Aorta (tissue), 5 donors: ENCODE results near the gene WWOX. TPM values are rescaled to one million over a fixed set of nuclear protein-coding genes. Genes with fewer than 3 reads are reported as not detected.

ENCODE experiments used
- ATAC-seq: fragments of 200-7000 bp; cut with Tn5 transposase; one replicate; pipeline ENCODE4 v1.9.1; 2022; ENCODE audit warnings: moderate library complexity; ENCODE audit not compliant: low FRiP score
- DNase-seq, 2 donors: peaks; one replicate each; pipeline ENCODE4 v3.0.0-alpha.2; 2020
- H3K27ac ChIP-seq, 2 donors: one replicate each; pipeline ENCODE4 v1.5.1; 2013; ENCODE audit warnings: low read length in 2 of 2, mild to moderate bottlenecking in 2 of 2, moderate library complexity in 2 of 2, control low read depth in 1 of 2, inconsistent platforms in 1 of 2, low read depth in 1 of 2
- H3K27me3 ChIP-seq, 2 donors: one replicate each; pipeline ENCODE4 v1.6.1; 2013; ENCODE audit warnings: control low read depth in 1 of 2, low read length in 1 of 2, mild to moderate bottlenecking in 1 of 2, moderate library complexity in 1 of 2; ENCODE audit not compliant: insufficient read depth in 2 of 2, control insufficient read depth in 1 of 2
- H3K36me3 ChIP-seq, 2 donors: one replicate each; pipeline ENCODE4 v1.6.1; 2013; ENCODE audit warnings: control low read depth in 1 of 2, low read length in 1 of 2, mild to moderate bottlenecking in 1 of 2; ENCODE audit not compliant: insufficient read depth in 2 of 2, control insufficient read depth in 1 of 2
- H3K4me1 ChIP-seq, 2 donors: one replicate each; pipeline ENCODE4 v1.6.1; 2013; ENCODE audit warnings: low read length in 2 of 2, control low read depth in 1 of 2, mild to moderate bottlenecking in 1 of 2, moderate library complexity in 1 of 2; ENCODE audit not compliant: insufficient read depth in 2 of 2, control insufficient read depth in 1 of 2
- H3K4me3 ChIP-seq, 2 donors: one replicate each; pipeline ENCODE4 v1.5.1; 2013; ENCODE audit warnings: low read length in 2 of 2, control low read depth in 1 of 2, mild to moderate bottlenecking in 1 of 2
- H3K9me3 ChIP-seq: one replicate; pipeline ENCODE4 v1.6.1; 2013; ENCODE audit warnings: mild to moderate bottlenecking, low read length; ENCODE audit not compliant: control insufficient read depth
- WGBS, 2 donors: extraction: QIAGEN DNeasy Blood & Tissue Kit; methylation state at CpG; one replicate each; pipeline ENCODE4 v1.1.7; 2013; 5-methylcytosine and 5-hydroxymethylcytosine counted together
- intact Hi-C, 2 donors: fragments of 100-400 bp; cut with DNase I; formaldehyde crosslinking; loops; one replicate each; pipeline versions ENCODE4 v1.14.2 to v1.15.0; 2022
- polyA plus RNA-seq, 2 donors: library from polyadenylated mRNA; stranded (reverse); fragments of 200-250 nt; gene quantifications; one replicate each; pipeline ENCODE4 v1.2.3, GENCODE V29; 2013
- total RNA-seq, 2 donors: library from RNA; stranded (reverse); fragmentation: NEBNext Ultra II Directional; extraction: Animal tissue kit (Norgen Biotek cat#: 25700); gene quantifications; one replicate each; pipeline ENCODE4 v1.2.1, GENCODE V29; 2021
- donor health status: healthy with polysubstance abuse.
- donor health status: Bipolar disorder and iron deficiency.
- donor health status: DM: no; HTN: no; CAD: no.
- donor health status: DM: no; HTN: no; CAD: no.
- donor health status: DM: yes; HTN: yes; CAD: no.

Gene WWOX
- total and polyA plus RNA-seq, 4 donors: 11.2 to 30.9 (median 14.6) TPM

DNA sequence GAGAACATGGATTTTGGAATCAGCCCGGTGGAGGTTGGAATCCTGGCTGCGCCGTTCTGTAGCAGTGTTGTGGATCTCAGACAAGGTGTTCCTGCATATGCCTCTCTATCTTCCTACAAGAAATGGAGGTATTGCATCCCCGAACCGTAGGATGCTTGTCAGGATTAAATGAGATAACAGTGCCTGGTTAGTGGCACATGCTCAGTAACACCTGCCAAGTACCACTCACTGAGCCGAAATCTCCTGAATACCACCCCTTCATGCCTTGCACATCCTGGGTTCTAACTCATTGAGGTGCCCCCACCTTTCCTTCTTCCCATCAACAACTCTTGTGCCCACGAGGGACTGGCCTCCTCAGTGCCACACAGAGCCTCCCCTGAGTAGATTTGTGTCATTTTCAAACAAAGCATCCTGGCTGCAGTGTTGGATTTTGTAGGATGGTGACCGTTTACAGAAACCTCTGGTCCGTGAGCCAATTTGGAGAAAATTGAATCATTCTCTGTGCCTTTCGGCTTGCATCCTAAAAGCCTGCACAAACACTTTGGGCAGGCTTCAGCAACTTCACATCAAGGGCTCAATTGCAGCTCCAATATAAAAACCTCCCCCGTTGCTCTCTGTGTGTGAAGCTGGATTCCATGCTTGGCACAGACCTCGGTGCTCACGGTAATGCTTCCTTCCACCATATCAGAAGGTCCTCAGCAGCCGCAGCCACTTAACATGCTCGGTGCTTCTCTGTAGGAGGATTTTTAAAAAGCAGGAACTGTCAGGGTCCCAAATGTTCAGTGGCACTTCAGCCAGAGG lies 84.2 kb downstream of the WWOX start:
- DNase-seq (no peak), ATAC-seq (no peak)
- no peaks in the 10 kb centered on the region for H3K27me3 ChIP-seq
- intact Hi-C loops: no loop called here
- no peaks in the 10 kb centered on the region for H3K9me3 ChIP-seq
- H3K27ac ChIP-seq: no peak overlapping the region
- no peaks in the 10 kb centered on the region for H3K36me3 ChIP-seq
- H3K4me1 ChIP-seq: no peaks in the 10 kb centered on the region
- H3K4me3 ChIP-seq: peak overlapping the region; percentile 28 to 36
- 41% methylated on average over 15 of the region's 15 CpGs for WGBS, 2 donors

DNA sequence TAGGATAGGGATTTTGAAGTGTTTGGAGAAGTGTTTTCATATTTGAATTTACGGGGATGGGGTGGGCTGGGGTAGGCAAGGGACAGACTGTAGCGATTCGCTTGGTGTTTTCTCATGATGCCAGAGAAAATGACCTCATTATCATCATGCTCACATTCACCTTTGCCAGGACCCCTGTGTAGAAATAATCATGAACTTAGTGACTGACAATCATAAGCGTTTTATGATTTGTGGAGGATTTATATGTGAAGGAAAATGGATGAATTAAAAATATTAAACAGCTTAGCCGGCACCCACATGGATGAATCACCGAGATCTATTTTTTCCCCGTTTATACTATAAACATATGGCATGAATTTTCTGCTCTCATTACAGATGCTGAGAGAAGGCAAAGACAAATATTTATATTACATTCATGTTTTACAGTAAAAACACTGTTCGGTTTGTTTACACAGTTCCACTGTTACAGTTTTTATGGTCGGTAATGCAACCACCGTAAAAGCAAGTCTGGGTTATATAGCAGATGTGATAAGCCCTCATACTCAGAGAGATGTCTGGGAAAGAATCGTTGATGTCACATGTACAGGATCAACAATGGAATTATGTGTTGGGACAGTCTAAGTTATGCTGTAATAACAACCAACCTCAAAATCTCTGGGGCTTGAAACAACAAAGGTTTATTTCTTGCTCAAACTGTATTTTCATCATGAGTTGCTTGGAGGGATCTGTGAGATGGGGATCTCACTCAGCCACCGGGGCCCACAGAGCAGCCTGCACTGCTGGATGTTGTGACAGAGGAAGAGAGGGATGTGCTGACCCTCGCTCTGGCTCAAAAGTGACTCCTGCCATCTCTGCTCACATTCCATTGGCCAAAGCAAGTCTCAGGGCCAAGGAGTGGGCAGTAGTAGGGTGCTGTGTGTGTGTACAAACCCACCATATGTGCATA lies 85.1 kb downstream of the WWOX start:
- H3K4me3 ChIP-seq: peak overlapping the region; percentile 28 to 36
- no peaks in the 10 kb centered on the region for H3K27me3 ChIP-seq
- DNase-seq (no peak), ATAC-seq (no peak)
- H3K9me3 ChIP-seq: no peaks in the 10 kb centered on the region
- intact Hi-C loops: no loop called here
- WGBS, 2 donors: 11 to 13% methylated on average over 13 of the region's 13 CpGs
- H3K4me1 ChIP-seq: no peaks in the 10 kb centered on the region
- no peaks in the 10 kb centered on the region for H3K36me3 ChIP-seq
- H3K27ac ChIP-seq: no peak overlapping the region

DNA sequence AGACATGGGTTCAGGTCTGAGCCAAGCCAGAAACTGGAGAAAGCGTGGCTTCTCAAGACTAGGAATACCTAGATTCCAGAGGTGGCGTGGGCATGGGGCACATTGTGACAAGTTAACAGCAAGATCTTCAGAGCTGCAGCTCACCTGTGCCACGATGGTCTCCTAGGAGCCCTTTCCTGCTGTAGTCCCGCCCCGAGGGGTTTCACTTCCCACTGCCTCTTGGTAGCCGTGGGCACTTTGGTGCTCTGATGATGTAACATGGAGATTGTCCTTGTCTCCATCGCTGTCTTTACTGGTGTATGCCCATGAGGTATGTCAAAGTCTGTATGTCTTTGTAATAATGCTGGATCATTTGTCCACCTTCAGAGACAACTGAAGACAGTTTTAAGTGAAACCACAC lies 89.7 kb downstream of the WWOX start:
- no peak for ATAC-seq
- intact Hi-C loops: no loop called here
- no peak overlapping the region for H3K4me3 ChIP-seq

DNA sequence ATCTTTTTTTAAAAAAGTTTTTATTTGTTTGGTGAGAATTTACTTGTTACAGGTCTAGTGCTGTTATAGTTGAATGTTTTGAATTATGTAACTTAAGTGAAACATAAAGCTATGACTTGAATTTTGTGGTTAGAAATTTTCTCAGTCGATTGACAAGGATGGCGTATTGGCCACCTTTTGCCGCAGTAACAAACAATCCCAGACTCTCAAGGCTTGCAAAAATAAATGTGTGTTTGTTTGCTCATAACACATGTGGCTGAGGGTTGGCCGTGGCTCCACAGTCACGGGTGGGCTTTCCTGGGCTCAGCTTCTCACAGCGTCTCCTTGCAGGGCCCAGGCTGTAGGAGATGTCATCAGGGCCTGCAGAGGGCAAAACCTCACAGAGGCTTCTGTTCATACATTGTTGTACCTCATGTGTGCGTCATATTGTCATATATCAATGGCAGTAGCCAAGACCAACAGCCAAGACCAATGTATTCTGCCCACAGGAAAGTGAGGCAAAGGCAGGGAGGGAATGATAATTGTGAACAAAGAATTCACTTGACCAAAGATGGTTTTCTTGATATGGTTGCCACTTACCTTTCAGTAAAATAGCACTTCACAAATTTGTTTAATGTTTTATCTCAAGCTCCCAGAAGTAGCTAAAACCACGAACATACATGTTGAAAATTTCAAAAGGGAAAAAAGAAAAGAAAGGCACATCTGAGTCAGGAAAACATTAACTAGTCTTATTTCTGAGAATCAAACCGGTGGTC lies 93.5 kb downstream of the WWOX start:
- DNase-seq (no peak), ATAC-seq (no peak)
- Histone ChIP-seq H3K9me3 (no peaks in the 10 kb centered on the region), H3K4me1 (no peaks in the 10 kb centered on the region), H3K27ac (no peak overlapping the region), H3K27me3 (no peaks in the 10 kb centered on the region), H3K36me3 (no peaks in the 10 kb centered on the region), H3K4me3 (no peak overlapping the region)
- intact Hi-C loops: no loop called here
- WGBS, 2 donors: 67 to 90% methylated on average over 9 of the region's 9 CpGs

More for the DNA sequence above, 89.7 kb downstream of the WWOX start:
- DNase-seq: no peak
- no peaks in the 10 kb centered on the region for H3K4me1 ChIP-seq
- H3K9me3 ChIP-seq: no peaks in the 10 kb centered on the region
- H3K36me3 ChIP-seq: no peaks in the 10 kb centered on the region
- 89 to 96% methylated on average over 7 of the region's 7 CpGs for WGBS, 2 donors
- H3K27ac ChIP-seq: no peak overlapping the region
- H3K27me3 ChIP-seq: no peaks in the 10 kb centered on the region

DNA sequence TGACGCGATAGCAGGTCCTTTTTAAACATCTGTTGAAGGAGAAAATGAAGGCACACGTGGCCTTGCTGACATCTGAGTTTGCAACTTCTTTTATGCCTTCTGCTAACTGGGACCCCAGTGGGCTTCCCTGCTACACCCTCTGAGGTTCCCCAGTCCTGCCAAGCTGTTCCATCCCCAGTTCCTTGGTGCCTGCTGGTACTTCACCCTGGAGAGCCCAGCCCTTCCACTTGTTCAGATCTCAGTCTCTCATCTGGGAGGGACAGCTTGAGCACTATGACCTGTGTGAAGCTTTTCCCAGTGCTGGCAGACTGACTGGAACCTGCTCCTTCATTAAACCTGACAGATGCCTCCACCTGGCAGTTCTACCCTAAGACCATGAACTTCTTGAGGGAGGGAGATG lies 95.5 kb downstream of the WWOX start:
- Histone ChIP-seq H3K4me1 (no peaks in the 10 kb centered on the region), H3K27ac (no peak overlapping the region), H3K9me3 (no peaks in the 10 kb centered on the region), H3K27me3 (no peaks in the 10 kb centered on the region), H3K36me3 (no peaks in the 10 kb centered on the region), H3K4me3 (no peak overlapping the region)
- DNase-seq (no peak), ATAC-seq (peak; percentile 29)
- intact Hi-C loops: no loop called here
- 95 to 96% methylated on average over 3 of the region's 3 CpGs for WGBS, 2 donors

DNA sequence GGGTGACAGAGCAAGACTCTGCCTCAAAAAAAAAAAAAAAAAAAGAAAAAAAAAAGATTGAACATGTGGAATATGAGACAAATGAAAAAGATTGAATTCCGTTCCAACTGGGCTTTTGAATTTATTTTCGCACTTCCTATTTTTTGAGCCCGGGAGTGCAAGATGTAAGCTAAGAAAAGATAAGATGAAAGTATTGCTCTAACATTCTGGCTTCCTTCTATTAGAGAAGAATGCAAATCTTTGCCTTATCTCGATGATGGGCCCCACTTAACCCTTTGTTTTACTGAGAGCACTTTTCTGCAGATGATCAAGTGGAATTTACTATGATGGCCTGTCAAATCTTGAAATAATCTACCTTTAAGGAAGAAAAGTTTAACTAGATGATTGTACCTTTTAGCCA lies 96.3 kb downstream of the WWOX start:
- H3K27me3 ChIP-seq: no peaks in the 10 kb centered on the region
- H3K27ac ChIP-seq: no peak overlapping the region
- ATAC-seq (no peak), DNase-seq (no peak)
- H3K9me3 ChIP-seq: no peaks in the 10 kb centered on the region
- H3K36me3 ChIP-seq: no peaks in the 10 kb centered on the region
- 76% methylated on average over 4 of the region's 4 CpGs for WGBS, 2 donors
- H3K4me3 ChIP-seq: no peak overlapping the region
- no peaks in the 10 kb centered on the region for H3K4me1 ChIP-seq
- intact Hi-C loops: no loop called here

DNA sequence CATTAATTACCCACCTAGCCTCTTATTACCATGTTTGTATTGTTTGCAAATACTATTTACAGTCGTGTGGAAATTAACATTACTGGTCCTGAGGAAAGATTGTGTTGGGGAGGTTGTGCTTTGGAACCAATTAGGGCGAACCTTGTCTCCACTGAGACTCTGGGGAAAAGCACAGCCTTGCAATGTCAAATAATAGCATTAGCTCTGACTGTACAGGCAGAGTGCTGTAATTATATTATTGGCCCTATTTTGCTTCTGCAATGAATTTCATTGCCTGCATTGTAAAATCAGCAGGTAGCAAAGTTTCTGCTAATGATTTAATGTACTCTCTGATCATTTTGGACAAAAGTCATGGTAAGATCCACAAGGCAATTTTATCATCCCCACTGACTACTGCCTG lies 97.0 kb downstream of the WWOX start:
- H3K4me3 ChIP-seq: no peak overlapping the region
- DNase-seq (no peak), ATAC-seq (no peak)
- H3K27ac ChIP-seq: no peak overlapping the region
- 62 to 65% methylated on average over 2 of the region's 2 CpGs for WGBS, 2 donors
- no peaks in the 10 kb centered on the region for H3K9me3 ChIP-seq
- H3K27me3 ChIP-seq: no peaks in the 10 kb centered on the region
- intact Hi-C loops: no loop called here
- no peaks in the 10 kb centered on the region for H3K4me1 ChIP-seq
- no peaks in the 10 kb centered on the region for H3K36me3 ChIP-seq

DNA sequence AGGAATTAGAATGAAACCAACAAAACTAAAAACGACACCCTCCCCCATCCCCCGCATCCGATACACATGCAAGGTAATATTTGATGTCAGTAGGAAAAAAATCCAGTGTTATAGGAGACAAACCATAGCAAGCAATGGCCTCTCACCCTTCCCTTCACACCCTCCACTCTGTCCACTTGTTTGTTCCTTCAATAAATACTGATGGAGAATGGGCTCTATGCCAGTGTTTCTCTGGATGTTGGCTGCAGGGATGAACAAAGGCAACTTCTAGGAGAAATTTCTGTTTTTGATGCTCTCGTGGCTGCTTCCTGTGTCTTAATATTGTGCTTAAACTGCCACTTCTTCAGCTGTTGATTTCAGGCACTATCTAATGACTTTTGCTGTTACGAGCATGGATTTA lies 98.8 kb downstream of the WWOX start:
- ATAC-seq: no peak
- 90 to 92% methylated on average over 5 of the region's 5 CpGs for WGBS, 2 donors
- Histone ChIP-seq H3K27me3 (no peaks in the 10 kb centered on the region), H3K4me3 (no peak overlapping the region), H3K4me1 (no peaks in the 10 kb centered on the region), H3K27ac (no peak overlapping the region), H3K36me3 (no peaks in the 10 kb centered on the region), H3K9me3 (no peaks in the 10 kb centered on the region)
- intact Hi-C loops: no loop called here
- DNase-seq: no peak
